ENCODE measurements around the gene PYROXD2.

PYROXD2 gene

DNA sequence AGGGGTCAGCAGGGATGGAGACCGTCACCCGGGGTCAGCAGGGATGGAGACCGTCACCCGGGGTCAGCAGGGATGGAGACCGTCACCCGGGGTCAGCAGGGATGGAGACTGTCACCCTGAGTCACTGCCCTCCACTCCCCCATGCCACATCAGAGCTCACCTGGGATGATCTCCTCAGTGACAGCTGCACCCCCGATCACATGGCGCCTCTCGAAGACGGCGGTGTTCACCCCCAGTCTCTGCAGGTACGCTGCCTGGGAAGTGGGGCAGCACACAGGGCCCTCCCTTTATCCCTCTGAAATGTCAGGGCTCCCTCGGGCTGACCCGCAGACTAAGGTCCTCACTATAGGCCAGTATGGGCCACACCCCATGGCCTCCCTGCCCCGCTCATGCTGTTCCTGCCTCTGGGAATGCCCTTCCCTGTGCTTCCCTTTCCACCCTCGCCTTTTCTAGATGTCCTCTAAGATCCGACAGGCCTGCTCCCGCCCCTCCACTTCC is 7.2 kb downstream of the PYROXD2 start:
- DNase-seq (ENCODE audit: extremely low read depth, low read depth): no peak
- TF ChIP-seq, protein P1, sequence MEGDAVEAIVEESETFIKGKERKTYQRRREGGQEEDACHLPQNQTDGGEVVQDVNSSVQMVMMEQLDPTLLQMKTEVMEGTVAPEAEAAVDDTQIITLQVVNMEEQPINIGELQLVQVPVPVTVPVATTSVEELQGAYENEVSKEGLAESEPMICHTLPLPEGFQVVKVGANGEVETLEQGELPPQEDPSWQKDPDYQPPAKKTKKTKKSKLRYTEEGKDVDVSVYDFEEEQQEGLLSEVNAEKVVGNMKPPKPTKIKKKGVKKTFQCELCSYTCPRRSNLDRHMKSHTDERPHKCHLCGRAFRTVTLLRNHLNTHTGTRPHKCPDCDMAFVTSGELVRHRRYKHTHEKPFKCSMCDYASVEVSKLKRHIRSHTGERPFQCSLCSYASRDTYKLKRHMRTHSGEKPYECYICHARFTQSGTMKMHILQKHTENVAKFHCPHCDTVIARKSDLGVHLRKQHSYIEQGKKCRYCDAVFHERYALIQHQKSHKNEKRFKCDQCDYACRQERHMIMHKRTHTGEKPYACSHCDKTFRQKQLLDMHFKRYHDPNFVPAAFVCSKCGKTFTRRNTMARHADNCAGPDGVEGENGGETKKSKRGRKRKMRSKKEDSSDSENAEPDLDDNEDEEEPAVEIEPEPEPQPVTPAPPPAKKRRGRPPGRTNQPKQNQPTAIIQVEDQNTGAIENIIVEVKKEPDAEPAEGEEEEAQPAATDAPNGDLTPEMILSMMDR (IDR thresholded peaks at IDR 0.05; ENCODE audit: low read depth, low read length, missing control alignments): no peak
- no peak overlapping the region for H3K4me3 ChIP-seq (replicated peaks; ENCODE audit: low read depth, low read length)

DNA sequence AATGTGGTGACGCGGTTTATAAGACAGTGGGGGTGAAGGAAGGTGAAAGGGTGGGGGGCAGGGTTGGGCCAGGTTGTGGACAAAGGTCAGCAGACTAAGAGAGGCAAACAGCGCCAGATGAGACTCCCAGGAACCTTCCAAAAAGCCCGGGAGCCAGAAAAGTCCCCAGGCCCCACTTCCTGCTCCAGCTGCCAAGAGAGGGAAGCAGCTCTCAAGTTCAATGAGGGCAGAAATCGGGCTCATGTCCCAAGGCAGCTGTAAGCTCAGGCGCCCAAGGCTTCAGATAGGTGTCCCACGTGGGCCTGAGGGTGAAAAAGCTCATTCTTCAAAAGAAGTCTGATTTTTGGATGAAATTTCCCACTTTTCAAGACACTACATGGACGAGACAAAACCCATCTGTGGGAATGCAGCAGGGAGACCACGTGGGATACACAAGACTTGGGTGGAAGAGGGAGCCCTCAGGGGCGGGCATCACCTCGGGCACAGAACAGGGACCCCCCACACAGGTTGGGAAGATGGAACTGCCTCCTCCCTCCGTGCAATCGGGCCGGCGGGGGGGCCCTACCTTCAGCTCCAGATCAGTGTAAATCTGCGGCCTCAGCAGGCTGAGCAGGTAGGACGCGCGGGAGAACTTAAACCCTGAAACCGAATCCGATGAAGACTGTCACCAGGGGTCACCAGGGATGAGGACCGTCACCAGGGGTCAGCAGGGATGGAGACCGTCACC is 7.8 kb downstream of the PYROXD2 start:
- TF ChIP-seq, protein P1 (IDR thresholded peaks at IDR 0.05; ENCODE audit: low read depth, low read length, missing control alignments): no peak
- DNase-seq (ENCODE audit: extremely low read depth, low read depth): no peak
- H3K4me3 ChIP-seq (replicated peaks; ENCODE audit: low read depth, low read length): no peak overlapping the region

DNA sequence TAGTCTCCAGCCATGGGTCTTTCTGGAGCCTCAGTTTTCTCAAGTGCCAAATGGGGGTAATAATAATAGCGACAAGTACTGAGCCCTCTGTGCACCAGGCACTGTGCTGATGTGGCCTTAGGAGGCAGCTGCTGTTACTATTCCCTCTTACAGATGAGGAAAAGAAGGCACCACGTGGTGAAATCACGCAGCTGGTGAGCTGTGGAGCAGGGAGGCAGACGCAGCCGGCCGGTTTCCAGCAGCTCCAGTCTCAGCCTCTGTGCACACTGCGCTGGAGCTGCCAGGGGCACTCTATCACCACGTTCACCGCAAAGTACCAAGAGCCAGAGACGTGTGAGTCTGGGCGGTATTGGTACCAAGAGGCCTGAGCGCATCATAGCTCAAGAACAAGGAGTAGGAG is 9.6 kb downstream of the PYROXD2 start:
- no peak overlapping the region for H3K4me3 ChIP-seq (replicated peaks; ENCODE audit: low read depth, low read length)
- TF ChIP-seq, protein P1 (IDR thresholded peaks at IDR 0.05; ENCODE audit: low read depth, low read length, missing control alignments): no peak
- DNase-seq (ENCODE audit: extremely low read depth, low read depth): no peak

DNA sequence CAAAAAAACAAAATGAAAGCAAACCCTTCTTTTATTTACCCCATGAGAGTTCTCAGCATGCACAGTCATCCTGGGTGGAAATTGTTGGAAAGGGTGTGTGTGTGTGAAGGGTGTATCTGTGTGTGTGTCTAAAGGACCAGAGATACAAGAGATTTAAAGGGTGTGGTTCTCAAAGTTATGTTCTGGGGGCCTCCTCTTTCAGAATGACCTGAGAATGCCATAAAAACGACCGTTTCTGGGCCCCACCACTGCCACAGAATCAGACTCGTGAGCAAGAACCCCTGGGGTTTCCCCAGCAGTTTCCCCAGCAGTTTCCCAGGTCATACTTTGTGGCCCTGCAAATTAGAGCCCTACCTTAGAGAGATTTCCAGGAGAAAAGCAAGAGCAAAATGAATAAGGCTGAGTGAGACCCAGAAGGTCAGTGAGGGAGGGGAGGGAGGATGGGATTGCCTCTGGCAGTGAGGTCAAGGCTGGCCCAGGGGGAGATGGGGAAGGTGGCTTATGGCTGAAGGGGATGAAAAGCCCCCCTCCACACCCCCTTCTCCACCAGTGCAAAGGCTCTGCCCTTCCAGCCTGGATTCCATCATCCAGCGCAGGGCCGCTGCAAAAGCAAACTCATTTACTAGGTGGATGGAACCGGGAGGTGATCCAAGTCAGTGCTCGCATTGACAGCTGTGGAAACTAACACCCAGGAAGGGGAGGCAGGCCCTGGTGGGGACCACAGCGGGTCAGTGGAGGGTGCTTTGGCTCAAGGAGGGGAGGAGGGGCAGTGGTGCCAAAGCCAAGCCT is 10.2 kb downstream of the PYROXD2 start:
- H3K4me3 ChIP-seq (replicated peaks; ENCODE audit: low read depth, low read length): no peak overlapping the region
- DNase-seq (ENCODE audit: extremely low read depth, low read depth): no peak
- TF ChIP-seq, protein P1 (IDR thresholded peaks at IDR 0.05; ENCODE audit: low read depth, low read length, missing control alignments): no peak

DNA sequence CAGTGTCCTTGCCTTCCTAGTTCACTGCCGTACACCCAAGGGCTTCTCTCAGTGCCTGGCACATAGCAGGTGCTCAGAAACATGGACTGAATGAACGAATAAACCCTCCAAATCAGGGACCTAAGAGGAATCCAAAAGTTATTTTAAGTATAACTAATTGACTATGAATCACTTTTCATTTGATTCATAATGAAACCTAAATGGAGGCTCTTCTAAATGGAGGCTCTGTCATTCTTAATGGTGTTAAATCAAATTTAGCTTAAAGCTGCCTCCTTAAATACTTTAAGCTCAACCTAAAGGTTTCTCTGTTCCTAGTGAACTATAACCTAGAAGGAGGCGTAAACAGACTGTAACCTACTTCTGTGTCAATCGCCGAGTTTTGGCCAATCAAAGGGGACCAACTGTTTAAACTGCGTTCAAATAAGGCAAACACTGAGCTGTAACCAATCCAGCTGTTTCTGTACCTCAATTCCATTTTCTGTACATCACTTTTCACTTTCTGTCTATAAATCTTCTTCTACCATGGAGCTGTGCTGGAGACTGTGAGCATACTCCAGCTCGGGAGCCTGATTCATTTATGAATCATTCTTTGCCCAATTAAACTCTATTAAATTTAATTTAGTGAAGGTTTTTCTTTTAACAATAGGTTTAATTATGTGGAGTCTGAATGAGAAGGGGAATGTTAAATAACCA is 11.0 kb downstream of the PYROXD2 start:
- no peak for DNase-seq (ENCODE audit: extremely low read depth, low read depth)
- TF ChIP-seq, protein P1 (IDR thresholded peaks at IDR 0.05; ENCODE audit: low read depth, low read length, missing control alignments): no peak
- H3K4me3 ChIP-seq (replicated peaks; ENCODE audit: low read depth, low read length): no peak overlapping the region

DNA sequence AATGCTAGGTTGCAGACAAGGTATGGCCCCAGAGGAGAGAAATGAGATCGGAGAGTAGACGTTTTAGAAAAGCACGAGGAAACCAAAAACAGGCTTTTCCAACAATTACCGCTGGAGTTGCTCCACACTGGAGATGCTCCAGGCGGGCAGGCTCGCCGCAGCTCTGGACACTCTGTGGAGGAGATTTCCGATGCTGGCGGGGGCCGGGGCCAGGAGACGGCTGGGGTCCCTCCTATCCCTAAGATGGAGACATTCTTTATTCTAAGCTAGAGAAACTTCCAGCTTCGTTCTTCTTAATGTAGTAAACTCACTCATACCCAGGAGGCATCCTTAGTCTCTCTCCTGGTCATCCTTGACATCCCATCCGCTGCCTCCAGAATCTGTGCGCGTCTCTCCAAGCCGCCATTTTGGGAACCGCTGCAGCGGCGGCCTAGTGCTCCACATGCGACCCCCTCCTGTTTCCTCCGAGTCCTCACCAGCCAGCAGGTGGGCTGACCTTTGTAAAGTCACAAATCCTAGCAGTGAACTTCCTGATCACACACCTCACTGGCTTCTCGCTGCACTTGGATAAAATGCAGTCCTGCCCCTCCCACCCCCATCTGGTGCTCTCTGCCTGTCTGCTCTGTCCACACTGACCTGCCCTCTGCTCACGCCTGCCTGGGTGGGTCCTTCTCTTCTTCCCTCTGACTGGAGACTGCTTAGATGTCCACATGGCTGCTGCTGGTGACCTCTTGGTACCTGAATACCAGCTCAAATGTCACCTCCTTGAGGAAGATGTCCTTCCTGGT is 11.9 kb downstream of the PYROXD2 start:
- TF ChIP-seq, protein P1 (IDR thresholded peaks at IDR 0.05; ENCODE audit: low read depth, low read length, missing control alignments): no peak
- DNase-seq (ENCODE audit: extremely low read depth, low read depth): no peak
- no peak overlapping the region for H3K4me3 ChIP-seq (replicated peaks; ENCODE audit: low read depth, low read length)

Measured in HFF-Myc (cell line).